ENCODE data around the gene DBNDD1.
"Not testable (repeated sequence)": the region's sequence is repeated elsewhere in the genome, so short reads cannot be mapped to it uniquely, and the experiment has no call there.

DBNDD1 gene, protein sequence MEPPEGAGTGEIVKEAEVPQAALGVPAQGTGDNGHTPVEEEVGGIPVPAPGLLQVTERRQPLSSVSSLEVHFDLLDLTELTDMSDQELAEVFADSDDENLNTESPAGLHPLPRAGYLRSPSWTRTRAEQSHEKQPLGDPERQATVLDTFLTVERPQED

DNA sequence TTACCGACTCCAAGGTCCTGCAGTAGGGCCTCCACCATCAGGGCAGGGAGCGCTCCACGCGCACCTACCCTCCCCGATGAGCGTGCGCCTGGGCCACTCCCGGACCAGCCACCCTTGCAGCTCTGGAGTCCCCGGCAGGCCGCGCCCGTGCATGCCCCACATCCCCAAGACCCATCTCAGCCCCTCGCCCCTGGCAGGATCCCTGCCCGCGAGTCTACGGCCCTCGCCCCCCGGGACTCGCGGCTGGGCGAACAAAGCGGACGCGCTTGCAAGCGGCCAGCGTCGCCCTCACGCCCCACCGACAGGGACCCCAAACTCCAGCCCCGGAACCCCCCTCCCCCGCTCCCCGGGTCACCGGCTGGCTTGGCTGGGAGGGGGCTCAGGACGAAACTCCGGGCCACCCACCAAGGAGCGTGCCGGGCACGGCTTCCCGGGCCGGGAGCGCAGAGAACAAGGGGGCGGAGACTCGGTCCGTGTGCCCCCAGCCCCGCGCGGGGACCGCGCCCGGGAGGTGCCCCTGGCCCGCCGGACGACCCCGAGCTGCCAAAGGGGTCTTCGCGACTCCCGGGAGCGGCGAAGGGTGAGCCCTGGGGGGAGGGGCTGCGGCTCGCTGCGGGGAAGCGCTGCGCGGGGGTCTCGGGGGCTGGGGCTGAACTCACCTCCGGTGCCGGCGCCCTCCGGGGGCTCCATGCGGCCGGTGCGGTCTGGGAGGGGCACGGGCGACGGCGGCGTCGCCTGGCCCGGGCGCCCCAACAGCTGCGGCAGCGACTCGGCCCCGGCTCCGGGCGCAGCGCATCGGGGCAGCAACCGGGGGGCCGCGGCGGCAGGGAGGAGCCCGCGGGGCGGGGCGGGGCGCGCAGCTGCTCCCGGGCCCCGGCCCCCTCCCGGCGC is at the start of gene DBNDD1:
Gene DBNDD1, minus strand, starts transcription at position 805 of the 891 bp plus-strand sequence. Its CDS starts 115 bp downstream, at position 690.
- Histone ChIP-seq H3K9me3 (ENCODE audit: control insufficient read depth, insufficient read depth, low read length) (no peaks in the 10 kb centered on the region), H3K27me3 (ENCODE audit: control insufficient read depth, insufficient read depth, low read length) (no peaks in the 10 kb centered on the region), H3K9ac (ENCODE audit: low read depth, low read length) (peak within 1 kb of the TSS; percentile 28), H3K4me1 (ENCODE audit: control insufficient read depth, insufficient read depth, low read length) (peaks cover 17% of the 10 kb centered on the region), H3K36me3 (ENCODE audit: control insufficient read depth, insufficient read depth, low read length) (peaks cover 3% of the 10 kb centered on the region), H3K4me3 (ENCODE audit: low read depth, low read length) (peak within 1 kb of the TSS; percentile 71)

DNA sequence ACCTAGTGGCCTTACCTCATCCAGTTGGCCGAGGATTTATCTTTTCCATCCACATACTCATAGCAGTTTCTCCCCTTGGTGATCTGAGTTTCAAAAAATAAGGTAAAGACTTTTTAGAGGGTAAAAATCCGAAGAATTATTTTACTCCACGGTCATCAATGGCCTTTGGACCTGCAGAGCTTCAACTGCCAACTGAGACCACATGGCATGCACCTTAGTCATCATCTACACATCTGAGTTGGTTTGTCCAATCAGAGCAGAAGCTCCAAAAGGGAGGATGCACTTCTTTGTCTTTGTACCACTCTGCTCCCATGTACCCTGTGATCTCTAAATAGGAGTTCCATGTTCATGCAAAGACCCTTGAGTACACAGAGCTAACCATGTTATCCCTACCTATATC is 42.2 kb upstream of the DBNDD1 start:
- Histone ChIP-seq H3K36me3 (ENCODE audit: control insufficient read depth, insufficient read depth, low read length) (no peaks in the 10 kb centered on the region), H3K27me3 (ENCODE audit: control insufficient read depth, insufficient read depth, low read length) (peaks cover 4% of the 10 kb centered on the region), H3K9me3 (ENCODE audit: control insufficient read depth, insufficient read depth, low read length) (no peaks in the 10 kb centered on the region), H3K4me1 (ENCODE audit: control insufficient read depth, insufficient read depth, low read length) (no peaks in the 10 kb centered on the region), H3K9ac (ENCODE audit: low read depth, low read length) (no peak overlapping the region), H3K4me3 (ENCODE audit: low read depth, low read length) (no peak overlapping the region)

DNA sequence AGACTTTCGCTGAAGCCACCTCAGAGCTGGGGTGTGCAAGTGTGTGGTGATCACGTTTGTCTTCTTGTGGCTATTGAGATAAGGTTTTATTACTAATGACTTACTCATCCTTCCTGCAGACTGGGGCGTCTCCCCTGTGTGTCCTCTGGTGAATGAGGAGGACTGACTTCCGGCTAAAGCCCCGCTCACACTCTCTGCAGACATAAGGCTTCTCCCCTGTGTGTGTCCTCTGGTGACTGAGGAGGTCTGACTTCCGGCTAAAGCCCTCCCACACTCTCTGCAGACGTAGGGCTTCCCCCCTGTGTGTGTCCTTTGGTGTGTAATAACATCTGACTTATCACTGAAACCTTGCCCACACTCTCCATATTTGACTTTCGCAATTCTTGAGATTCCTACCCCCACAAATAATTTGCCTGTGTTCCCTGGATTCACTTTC is 38.5 kb upstream of the DBNDD1 start:
- Histone ChIP-seq H3K4me3 (ENCODE audit: low read depth, low read length) (no peak overlapping the region), H3K27me3 (ENCODE audit: control insufficient read depth, insufficient read depth, low read length) (no peaks in the 10 kb centered on the region), H3K36me3 (ENCODE audit: control insufficient read depth, insufficient read depth, low read length) (no peaks in the 10 kb centered on the region), H3K9ac (ENCODE audit: low read depth, low read length) (no peak overlapping the region), H3K9me3 (ENCODE audit: control insufficient read depth, insufficient read depth, low read length) (peaks cover 11% of the 10 kb centered on the region), H3K4me1 (ENCODE audit: control insufficient read depth, insufficient read depth, low read length) (no peaks in the 10 kb centered on the region)

DNA sequence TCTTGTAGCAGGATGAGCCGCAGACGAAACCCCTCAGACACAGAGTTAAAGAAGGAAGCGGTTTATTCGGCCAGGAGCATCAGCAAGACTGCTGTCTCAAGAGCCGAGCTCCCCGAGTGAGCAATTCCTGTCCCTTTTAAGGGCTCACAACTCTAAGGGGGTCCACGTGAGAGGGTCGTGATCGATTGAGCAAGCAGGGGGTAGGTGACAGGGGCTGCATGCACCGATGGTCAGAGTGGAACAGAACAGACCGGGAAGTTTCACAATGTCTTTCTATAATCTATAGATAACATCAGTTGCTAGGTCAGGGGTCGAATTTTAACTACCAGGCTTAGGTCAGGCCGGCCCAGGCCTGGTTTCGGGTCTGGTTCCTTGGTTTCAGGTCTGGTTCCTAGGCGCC is 37.3 kb upstream of the DBNDD1 start:
- not testable (repeated sequence) for H3K27me3 ChIP-seq (ENCODE audit: control insufficient read depth, insufficient read depth, low read length); H3K9ac ChIP-seq (ENCODE audit: low read depth, low read length); H3K4me3 ChIP-seq (ENCODE audit: low read depth, low read length); H3K4me1 ChIP-seq (ENCODE audit: control insufficient read depth, insufficient read depth, low read length); H3K36me3 ChIP-seq (ENCODE audit: control insufficient read depth, insufficient read depth, low read length)
- H3K9me3 ChIP-seq (ENCODE audit: control insufficient read depth, insufficient read depth, low read length): peaks cover 11% of the 10 kb centered on the region

DNA sequence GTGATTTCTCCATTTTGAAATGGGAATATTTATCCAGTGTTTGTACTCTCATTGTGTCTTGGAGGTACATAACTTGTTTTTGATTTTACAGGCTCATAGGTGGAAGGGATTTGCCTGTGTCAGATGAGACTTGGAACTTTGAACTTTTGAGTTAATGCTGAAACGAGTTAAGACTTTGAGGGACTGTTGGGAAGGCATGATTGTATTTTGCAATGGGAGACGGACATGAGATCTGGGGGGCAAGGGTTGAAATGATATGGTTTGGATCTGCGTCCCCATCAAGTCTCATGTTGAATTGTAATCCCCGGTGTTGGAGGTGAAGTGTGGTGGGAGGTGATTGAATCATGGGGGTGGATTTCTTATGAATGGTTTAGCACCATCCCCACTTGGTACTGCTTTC is 36.1 kb upstream of the DBNDD1 start:
- no peak overlapping the region for H3K9ac ChIP-seq (ENCODE audit: low read depth, low read length)
- no peaks in the 10 kb centered on the region for H3K36me3 ChIP-seq (ENCODE audit: control insufficient read depth, insufficient read depth, low read length)
- no peaks in the 10 kb centered on the region for H3K4me1 ChIP-seq (ENCODE audit: control insufficient read depth, insufficient read depth, low read length)
- H3K27me3 ChIP-seq (ENCODE audit: control insufficient read depth, insufficient read depth, low read length): no peaks in the 10 kb centered on the region
- no peak overlapping the region for H3K4me3 ChIP-seq (ENCODE audit: low read depth, low read length)
- H3K9me3 ChIP-seq (ENCODE audit: control insufficient read depth, insufficient read depth, low read length): peaks cover 11% of the 10 kb centered on the region

DNA sequence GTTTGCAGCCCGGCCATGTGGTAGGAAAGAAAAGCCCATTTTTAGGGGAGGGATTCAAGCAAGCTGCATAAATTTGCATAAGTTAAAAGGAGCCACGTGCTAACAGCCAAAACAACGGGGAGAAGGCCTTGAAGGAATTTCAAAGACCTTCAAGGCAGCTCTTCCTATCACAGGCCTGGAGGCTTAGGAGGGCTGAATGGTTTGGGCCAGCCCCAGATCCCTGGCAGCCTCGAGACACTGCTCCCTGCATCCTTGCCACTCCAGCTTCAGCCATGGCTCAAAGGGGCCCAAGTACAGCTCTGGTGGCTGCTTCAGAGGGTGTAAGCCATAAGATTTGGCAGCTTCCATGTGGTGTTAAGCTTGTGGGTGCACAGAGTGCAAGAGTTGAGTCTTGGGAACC is 35.3 kb upstream of the DBNDD1 start:
- Histone ChIP-seq H3K9me3 (ENCODE audit: control insufficient read depth, insufficient read depth, low read length) (peaks cover 11% of the 10 kb centered on the region), H3K9ac (ENCODE audit: low read depth, low read length) (no peak overlapping the region), H3K36me3 (ENCODE audit: control insufficient read depth, insufficient read depth, low read length) (no peaks in the 10 kb centered on the region), H3K4me1 (ENCODE audit: control insufficient read depth, insufficient read depth, low read length) (no peaks in the 10 kb centered on the region), H3K4me3 (ENCODE audit: low read depth, low read length) (no peak overlapping the region), H3K27me3 (ENCODE audit: control insufficient read depth, insufficient read depth, low read length) (no peaks in the 10 kb centered on the region)

DNA sequence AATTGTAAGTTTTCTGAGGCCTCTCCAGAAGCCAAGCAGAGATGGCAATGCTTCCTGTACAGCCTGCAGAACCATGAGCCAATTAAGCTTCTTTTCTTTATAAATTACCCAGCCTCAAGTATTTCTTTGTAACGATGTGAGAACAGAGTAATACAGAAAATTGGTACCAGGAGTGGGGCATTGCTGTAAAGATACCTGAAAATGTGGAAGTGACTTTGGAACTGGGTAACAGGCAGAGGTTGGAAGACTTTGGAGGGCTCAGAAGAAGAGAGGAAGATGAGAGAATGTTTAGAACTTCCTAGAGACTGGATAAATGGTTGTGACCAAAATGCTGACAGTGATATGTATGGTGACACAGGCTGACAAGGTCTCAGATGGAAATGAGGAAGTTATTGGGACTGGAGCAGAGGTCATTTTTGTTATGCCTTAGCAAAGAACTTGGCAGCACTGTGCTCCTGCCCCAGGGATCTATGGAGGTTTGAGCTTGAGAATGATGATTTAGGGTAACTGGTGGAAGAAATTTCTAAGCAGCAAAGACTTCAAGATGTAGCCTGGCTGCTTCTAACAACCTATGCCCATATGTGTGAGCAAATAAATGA is 34.7 kb upstream of the DBNDD1 start:
- Histone ChIP-seq H3K9ac (ENCODE audit: low read depth, low read length) (no peak overlapping the region), H3K4me3 (ENCODE audit: low read depth, low read length) (no peak overlapping the region)

DNA sequence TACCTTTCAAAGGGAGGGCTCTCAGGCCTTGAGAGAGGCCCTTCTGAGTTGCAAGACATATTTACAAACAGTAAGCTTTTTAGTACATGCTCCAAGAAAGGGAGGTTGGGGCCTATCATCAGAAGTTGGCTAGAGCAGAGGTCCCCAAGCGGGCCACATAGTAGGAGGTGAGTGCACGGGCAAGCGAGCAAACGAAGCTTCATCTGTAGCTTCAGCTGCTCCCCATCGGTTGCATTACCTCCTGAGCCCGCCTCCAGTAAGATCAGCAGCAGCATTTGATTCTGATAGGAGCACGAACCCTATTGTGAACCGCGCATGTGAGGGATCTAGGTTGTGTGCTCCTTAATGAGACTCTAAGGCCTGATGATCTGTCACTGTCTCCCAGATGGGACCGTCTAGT is 31.7 kb upstream of the DBNDD1 start:
- Histone ChIP-seq H3K27me3 (ENCODE audit: control insufficient read depth, insufficient read depth, low read length) (no peaks in the 10 kb centered on the region), H3K4me3 (ENCODE audit: low read depth, low read length) (no peak overlapping the region), H3K9me3 (ENCODE audit: control insufficient read depth, insufficient read depth, low read length) (peaks cover 11% of the 10 kb centered on the region)

More for the DNA sequence above, 34.7 kb upstream of the DBNDD1 start:
- Histone ChIP-seq H3K9me3 (ENCODE audit: control insufficient read depth, insufficient read depth, low read length) (peaks cover 11% of the 10 kb centered on the region), H3K4me1 (ENCODE audit: control insufficient read depth, insufficient read depth, low read length) (no peaks in the 10 kb centered on the region), H3K27me3 (ENCODE audit: control insufficient read depth, insufficient read depth, low read length) (no peaks in the 10 kb centered on the region), H3K36me3 (ENCODE audit: control insufficient read depth, insufficient read depth, low read length) (no peaks in the 10 kb centered on the region)

DNA sequence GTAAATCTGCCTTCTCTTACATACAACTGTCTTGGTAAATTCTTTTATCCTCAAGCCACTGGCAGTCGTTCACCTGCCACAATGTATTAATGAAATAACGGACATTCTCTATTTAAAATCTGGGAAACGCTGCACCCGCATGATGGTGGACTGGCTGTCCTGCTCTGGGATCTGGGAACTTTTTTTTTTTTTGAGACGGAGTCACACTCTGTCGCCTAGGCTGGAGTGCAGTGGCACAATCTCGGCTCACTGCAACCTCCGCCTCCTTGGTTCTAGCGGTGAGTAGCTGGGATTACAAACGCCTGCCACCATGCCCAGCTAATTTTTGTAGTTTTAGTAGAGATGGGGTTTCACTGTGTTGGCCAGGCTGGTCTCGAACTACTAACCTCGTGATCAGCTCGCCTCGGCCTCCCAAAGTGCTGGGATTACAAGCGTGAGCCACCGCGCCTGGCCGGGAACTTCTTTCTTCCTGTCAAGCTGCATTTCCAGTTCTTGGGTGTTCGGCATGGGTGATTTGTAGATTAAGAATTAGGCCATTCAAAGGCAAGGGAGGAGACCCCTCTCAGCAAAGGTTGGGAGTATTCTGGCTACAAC is 29.6 kb upstream of the DBNDD1 start:
- no peak overlapping the region for H3K4me3 ChIP-seq (ENCODE audit: low read depth, low read length)
- no peaks in the 10 kb centered on the region for H3K9me3 ChIP-seq (ENCODE audit: control insufficient read depth, insufficient read depth, low read length)
- H3K9ac ChIP-seq (ENCODE audit: low read depth, low read length): no peak overlapping the region
- peaks cover 3% of the 10 kb centered on the region for H3K36me3 ChIP-seq (ENCODE audit: control insufficient read depth, insufficient read depth, low read length)
- H3K4me1 ChIP-seq (ENCODE audit: control insufficient read depth, insufficient read depth, low read length): no peaks in the 10 kb centered on the region
- H3K27me3 ChIP-seq (ENCODE audit: control insufficient read depth, insufficient read depth, low read length): no peaks in the 10 kb centered on the region

More for the DNA sequence above, 31.7 kb upstream of the DBNDD1 start:
- Histone ChIP-seq H3K9ac (ENCODE audit: low read depth, low read length) (no peak overlapping the region), H3K4me1 (ENCODE audit: control insufficient read depth, insufficient read depth, low read length) (no peaks in the 10 kb centered on the region), H3K36me3 (ENCODE audit: control insufficient read depth, insufficient read depth, low read length) (no peaks in the 10 kb centered on the region)

DNA sequence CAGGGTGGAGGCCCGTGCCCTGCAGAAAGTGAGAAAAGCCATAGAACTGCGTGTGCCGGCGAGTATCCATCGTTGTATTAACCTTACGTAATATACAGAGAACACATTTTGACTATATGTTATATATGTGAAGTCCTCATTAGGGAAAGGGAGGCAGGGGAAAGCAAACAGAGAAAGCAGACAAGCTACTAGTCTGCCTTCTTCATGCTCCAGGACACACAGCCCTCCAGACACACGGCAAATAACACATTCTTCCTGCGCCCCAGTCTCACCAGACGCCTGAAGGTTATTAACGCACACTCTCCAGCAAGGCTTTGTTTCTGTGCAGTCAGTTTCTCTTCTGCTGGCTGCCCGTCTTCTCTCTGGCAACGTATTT is 29.1 kb upstream of the DBNDD1 start:
- H3K9me3 ChIP-seq (ENCODE audit: control insufficient read depth, insufficient read depth, low read length): no peaks in the 10 kb centered on the region
- H3K4me3 ChIP-seq (ENCODE audit: low read depth, low read length): peak overlapping the region; percentile 53
- no peak overlapping the region for H3K9ac ChIP-seq (ENCODE audit: low read depth, low read length)
- H3K27me3 ChIP-seq (ENCODE audit: control insufficient read depth, insufficient read depth, low read length): no peaks in the 10 kb centered on the region
- H3K4me1 ChIP-seq (ENCODE audit: control insufficient read depth, insufficient read depth, low read length): no peaks in the 10 kb centered on the region
- peaks cover 8% of the 10 kb centered on the region for H3K36me3 ChIP-seq (ENCODE audit: control insufficient read depth, insufficient read depth, low read length)

DNA sequence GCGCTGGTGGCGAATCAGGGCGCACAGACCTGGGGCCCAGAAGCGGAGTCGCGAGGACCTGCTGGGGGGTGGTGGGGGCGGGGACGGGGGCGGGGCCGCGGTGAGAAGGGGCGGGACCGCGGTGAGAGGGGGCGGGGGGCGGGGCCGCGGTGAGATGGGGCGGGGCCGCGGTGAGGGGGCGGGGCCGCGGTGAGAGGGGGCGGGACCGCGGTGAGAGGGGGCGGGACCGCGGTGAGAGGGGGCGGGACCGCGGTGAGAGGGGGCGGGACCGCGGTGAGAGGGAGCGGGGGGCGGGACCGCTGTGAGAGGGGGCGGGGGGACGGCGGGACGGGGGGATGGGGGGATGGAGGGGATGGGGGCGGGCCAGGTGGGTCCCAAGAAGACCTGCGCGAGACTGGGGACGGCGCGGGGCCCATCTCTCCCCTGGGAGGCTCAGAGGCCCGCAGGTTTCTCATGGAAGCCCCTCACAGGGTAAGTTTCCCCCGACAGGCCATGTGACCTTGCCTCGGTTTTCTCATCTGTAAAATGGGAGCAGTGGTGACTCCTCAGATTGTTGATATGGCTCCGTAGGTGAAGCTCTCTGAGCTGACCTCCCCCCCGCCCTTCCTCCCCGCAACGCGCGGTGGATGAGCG is 28.6 kb upstream of the DBNDD1 start:
- no peaks in the 10 kb centered on the region for H3K4me1 ChIP-seq (ENCODE audit: control insufficient read depth, insufficient read depth, low read length)
- no peaks in the 10 kb centered on the region for H3K9me3 ChIP-seq (ENCODE audit: control insufficient read depth, insufficient read depth, low read length)
- peak overlapping the region; percentile 74 for H3K4me3 ChIP-seq (ENCODE audit: low read depth, low read length)
- peaks cover 11% of the 10 kb centered on the region for H3K36me3 ChIP-seq (ENCODE audit: control insufficient read depth, insufficient read depth, low read length)
- no peaks in the 10 kb centered on the region for H3K27me3 ChIP-seq (ENCODE audit: control insufficient read depth, insufficient read depth, low read length)
- H3K9ac ChIP-seq (ENCODE audit: low read depth, low read length): no peak overlapping the region

All from iPS-15b (cell line).